ENCODE results near the gene B4GALT6.

Gene B4GALT6

GRCh38 chr18:31658670-31659575 lies 25.5 kb downstream of the B4GALT6 start:
- no peak for DNase-seq

DNA sequence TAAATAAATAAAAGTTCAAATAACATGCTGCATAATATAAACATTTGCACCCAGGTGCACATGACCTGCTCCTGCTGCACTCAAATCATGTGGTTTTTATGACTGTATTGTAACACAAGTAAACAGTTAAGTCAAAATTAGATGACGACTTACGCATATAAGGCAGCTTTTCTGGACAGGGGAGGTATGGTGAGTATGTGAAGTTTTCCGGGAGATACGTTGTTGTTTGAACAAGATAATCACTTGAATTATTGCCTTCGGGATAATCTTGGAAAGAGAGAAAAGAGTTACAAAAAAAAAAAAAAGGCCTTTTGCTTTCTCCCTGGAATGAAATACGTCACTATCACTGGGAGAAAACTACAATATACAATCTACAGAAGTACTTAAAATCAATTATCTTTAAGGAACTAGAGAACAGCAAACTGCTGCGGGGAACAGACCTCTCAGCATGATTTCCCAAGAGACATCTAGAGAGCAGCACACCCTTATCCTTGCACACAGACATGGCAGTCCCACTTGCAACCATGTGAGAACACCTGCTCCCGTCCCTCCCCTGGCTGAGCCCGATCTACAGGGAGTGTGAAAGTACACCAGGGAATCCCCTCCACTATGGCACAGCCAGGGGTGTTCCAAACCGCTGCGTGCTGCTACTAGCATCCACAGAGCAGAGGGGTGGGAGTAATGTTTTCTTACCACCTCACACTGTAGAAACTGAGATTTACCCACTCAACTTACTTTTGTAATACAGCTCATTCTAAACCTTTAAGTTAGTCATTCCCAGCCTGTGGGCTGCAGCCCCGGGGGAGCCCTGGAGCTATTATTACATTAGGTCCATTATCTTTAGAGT lies 26.3 kb downstream of the B4GALT6 start:
- DNase-seq = peak; percentile 44

- no peak for DNase-seq
Measured at GRCh38 chr18:31656754-31657153, 27.6 kb downstream of the B4GALT6 start.

- no peak for DNase-seq
Measured at GRCh38 chr18:31655354-31655753, 29.0 kb downstream of the B4GALT6 start.

- no peak for DNase-seq
Measured at GRCh38 chr18:31652877-31653276, 31.5 kb downstream of the B4GALT6 start.

DNA sequence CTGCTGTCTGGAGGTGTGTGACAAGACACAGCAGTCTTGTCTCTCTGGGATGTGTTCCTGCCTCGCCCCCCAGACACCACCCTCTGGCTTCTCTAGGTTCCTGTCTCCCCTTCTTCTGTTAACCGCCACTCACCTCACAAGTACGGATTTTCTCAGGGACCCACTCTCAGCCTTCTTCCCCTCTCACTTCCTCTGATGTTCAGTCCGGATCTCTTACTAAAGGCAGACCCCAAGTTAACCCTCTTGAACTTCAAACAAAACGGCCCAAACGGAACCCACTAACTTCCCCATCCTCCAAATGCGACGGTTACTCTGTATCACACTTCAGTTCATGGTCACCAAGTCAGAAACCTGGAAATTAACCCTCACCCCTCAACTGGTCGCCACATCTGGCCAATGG lies 32.0 kb downstream of the B4GALT6 start:
- no peak for DNase-seq

DNA sequence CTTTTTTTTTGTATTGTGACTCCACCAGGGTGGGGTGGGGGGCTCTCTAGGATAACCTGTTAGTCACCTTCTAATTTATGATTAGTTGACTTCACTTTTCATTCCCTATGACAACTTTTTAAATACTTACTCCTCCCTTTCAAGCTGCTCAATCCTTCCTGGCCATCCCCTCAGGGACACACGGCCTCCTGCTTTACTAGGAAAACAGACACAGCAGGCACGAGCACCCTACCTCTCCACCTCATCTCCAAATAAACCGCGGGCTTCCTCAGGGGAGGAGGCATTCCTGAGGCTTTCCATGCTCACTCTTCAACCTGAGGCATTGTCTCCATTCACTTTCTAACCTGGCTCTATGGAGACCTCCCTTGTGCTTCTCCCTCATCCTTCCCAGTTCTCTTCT lies 33.0 kb downstream of the B4GALT6 start:
- DNase-seq = no peak

DNA sequence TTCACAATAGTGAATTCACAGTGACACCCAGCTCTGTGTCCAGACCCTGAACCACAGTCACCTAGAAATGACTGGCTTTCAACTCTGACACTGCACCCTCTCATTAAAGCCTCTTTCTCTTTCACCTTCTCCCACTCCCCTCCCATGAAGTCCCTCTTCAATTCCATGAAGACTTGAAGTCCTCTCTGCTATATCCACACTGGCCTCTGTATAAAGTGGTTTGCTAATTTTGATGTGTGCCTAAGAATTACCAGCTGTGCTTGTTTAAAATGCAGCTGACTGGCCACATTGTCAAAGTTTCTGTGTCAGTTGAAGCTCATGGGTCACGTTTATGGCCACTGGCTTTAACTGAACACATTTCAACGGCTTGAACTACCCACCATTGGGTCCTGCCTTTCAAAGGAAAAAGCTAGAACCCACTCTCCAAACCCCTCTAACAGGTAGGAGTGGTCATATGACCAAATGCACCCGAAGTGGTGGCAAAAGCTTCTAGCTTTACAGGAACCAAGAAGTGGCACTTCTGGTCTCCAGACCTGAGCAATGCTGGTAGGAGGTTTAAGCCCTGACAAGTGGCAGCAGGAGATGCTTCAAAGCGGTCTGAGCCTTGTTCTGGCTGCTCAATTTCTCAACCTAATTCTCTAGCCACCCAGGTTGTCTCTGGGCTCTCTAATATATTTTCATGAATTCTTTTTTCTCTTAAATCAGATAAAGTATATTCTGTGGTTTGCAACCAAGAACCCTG lies 34.2 kb downstream of the B4GALT6 start:
- DNase-seq = no peak

DNA sequence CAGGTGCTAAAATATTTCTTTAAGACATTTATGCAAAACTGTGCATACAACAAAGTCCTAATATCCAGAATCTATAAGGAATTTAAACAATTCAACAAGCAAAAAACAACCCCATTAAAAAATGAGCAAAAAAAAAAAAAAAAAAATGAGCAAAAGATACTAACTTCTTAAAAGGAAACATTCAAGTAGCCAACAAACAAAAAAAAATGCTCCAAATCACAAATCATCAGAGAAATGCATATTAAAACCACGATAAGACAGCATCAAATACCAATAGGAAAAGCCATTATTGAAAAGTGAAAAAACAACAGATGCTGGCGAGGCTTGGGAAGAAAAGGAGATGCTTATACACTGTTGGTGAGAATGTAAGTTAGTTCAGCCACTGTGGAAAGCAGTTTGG lies 34.9 kb downstream of the B4GALT6 start:
- DNase-seq = no peak

DNA sequence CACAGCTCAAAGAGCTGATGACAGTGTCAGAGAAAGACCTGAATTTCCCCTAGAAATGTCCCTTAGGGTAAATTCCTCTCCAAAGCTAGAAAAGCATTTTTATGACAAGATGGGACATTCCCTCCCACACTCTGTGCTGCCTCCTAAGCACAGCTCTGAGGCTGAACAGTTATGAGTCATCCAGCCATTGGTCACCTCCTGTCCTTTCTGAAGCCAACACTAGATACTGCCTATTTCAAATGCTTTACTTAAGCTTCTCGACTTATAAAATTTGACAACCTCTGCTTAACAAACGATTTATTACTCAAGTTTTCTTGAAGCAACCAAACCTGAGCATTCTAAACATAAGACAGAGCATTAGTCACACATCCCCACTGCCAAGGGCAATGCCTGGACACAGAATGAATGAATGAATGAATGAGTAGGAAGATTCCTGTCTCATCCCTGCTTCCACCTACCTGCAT lies 35.4 kb downstream of the B4GALT6 start:
- DNase-seq = no peak

- DNase-seq = no peak
Measured at GRCh38 chr18:31648458-31648857, 35.9 kb downstream of the B4GALT6 start.

DNA sequence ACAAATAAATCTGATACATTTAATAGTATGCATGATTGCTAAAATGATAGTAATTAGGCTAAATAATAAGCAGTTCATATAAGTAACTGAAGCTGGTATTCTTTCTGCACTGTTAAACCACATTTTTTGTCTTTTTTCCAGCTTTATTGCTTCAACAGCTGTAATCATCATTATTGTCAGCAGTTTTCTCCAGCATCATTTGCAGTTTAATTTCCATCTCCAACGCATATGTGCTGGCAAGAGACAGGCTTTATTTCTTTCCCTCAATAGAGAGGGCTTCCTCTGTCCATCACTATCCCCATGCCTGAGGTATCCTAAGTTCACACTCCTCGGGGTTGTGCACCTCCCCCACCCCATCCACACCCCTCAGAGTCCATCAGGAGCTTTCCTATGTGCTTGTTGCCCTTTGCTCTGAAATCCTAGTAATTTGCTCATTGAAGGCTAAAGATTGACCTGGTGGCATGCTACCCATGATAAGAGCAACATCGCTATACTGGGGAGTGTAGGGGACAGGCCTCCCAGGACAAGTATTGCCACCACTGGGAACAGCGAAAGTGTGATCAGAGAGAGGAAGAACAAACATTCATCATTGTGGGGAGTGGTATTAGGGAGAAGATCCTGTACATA lies 37.1 kb downstream of the B4GALT6 start:
- no peak for DNase-seq

- DNase-seq = no peak
Measured at GRCh38 chr18:31646332-31647126, 37.9 kb downstream of the B4GALT6 start.

DNA sequence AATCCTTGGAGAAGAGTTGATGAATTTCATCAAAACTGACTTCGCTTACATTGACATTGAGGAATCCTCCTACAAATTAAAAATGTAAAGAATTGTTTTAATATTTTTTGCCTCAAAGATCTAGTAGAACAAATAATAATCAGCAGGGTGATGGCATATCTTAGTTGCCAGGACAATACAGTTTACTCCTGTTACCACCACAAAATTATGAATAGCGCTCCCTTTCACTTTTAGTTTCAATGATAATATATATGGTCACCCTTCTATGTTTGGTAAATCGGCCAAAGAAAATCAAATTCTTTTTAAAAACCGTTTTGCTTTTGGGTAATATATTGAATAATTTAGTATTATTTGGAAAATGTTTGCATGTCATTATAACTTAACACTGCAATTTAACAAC lies 39.0 kb downstream of the B4GALT6 start:
- no peak for DNase-seq

- DNase-seq = no peak
Measured at GRCh38 chr18:31643003-31643402, 41.4 kb downstream of the B4GALT6 start.

GRCh38 chr18:31637445-31637844 lies 46.9 kb downstream of the B4GALT6 start:
- DNase-seq = no peak

DNA sequence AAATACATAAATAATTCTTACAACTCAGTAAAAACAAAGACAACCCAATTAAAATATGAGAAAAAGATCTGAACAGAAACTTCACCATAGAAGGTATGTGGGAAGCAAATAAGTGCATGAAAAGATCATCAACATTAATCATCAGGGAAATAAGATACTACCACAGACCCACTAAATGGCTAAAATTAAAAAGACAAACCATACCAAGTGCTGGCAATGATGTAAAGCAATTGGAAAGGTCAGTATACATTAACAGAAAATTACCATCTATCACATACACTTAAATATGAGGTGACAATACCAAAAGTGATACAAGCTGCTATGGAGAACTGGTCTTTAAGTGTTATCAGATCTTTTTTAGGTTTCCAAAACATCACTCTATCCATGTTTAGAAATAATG lies 48.0 kb downstream of the B4GALT6 start:
- DNase-seq = no peak

DNA sequence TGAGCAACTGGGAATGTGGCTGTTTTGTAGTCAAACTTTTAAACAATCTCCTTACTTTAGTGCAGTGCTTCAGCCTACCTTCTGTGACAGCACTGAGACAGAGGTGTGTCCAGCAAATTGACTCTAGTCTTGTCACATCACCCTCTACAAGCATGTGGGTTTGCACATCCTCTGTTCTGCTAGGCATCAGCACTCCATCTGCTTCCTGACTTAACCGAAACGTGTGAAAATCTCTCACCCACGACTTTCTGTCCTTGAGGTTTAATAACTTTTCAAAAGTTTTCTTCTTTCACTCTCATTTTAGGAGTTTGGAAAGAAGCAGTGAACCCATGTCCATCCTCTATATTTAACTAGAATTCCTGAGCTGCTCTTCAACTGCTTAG lies 50.1 kb downstream of the B4GALT6 start:
- DNase-seq = no peak

GRCh38 chr18:31633392-31634330 lies 50.7 kb downstream of the B4GALT6 start:
- no peak for DNase-seq

- no peak for DNase-seq
Measured at GRCh38 chr18:31632356-31632755, 52.0 kb downstream of the B4GALT6 start.

GRCh38 chr18:31631526-31631925 lies 52.9 kb downstream of the B4GALT6 start:
- DNase-seq = no peak

Measured in NCI-H1092 (cell line).